ENCODE results near the gene ZNF367.

GRCh38 chr9:96449523-96449844, 31.3 kb upstream of the ZNF367 start:
- no peak for TF ChIP-seq POLR2A (IDR thresholded peaks at IDR 0.05; ENCODE audit: low read depth, low read length)
- TF ChIP-seq, protein P1, sequence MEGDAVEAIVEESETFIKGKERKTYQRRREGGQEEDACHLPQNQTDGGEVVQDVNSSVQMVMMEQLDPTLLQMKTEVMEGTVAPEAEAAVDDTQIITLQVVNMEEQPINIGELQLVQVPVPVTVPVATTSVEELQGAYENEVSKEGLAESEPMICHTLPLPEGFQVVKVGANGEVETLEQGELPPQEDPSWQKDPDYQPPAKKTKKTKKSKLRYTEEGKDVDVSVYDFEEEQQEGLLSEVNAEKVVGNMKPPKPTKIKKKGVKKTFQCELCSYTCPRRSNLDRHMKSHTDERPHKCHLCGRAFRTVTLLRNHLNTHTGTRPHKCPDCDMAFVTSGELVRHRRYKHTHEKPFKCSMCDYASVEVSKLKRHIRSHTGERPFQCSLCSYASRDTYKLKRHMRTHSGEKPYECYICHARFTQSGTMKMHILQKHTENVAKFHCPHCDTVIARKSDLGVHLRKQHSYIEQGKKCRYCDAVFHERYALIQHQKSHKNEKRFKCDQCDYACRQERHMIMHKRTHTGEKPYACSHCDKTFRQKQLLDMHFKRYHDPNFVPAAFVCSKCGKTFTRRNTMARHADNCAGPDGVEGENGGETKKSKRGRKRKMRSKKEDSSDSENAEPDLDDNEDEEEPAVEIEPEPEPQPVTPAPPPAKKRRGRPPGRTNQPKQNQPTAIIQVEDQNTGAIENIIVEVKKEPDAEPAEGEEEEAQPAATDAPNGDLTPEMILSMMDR (conservative IDR thresholded peaks at IDR 0.05; ENCODE audit: low read depth, low read length): no peak
- TF ChIP-seq BHLHE40 (IDR thresholded peaks at IDR 0.05; ENCODE audit: low read depth, low read length): no peak
- no peak for TF ChIP-seq CEBPB (IDR thresholded peaks at IDR 0.05; ENCODE audit: low read depth, low read length)
- no peak for TF ChIP-seq MXI1 (IDR thresholded peaks at IDR 0.05; ENCODE audit: borderline replicate concordance, low read depth, low read length)

Measured in IMR-90 (cell line).